Gastroesophageal sphincter (tissue), 4 donors: Measurements from ENCODE around the gene SMAD3. TPM values are rescaled to one million over a fixed set of nuclear protein-coding genes. Genes with fewer than 3 reads are reported as not detected.

Source experiments
- ATAC-seq: fragments of 150-250 bp; one replicate; pipeline ENCODE4 v1.9.1; 2016; ENCODE audit warnings: mild to moderate bottlenecking, moderate library complexity
- H3K27ac ChIP-seq, 4 donors: fragments of 200-600 bp; sonication (generic) in 3 of 4; 1 replicate in 3 of 4; 2 replicates in 1 of 4; pipeline ENCODE4 v1.5.1; 2016 to 2019
- H3K27me3 ChIP-seq: fragments of 200-600 bp; sonication (generic); one replicate; pipeline ENCODE4 v1.5.1; 2019
- H3K36me3 ChIP-seq, 2 donors: fragments of 200-600 bp; sonication (generic); one replicate each; pipeline ENCODE4 v1.5.1; 2019; ENCODE audit warnings: control low read depth in 1 of 2
- H3K4me1 ChIP-seq, 3 donors: fragments of 200-600 bp; sonication (generic); 1 replicate in 2 of 3; 2 replicates in 1 of 3; pipeline ENCODE4 v1.5.1; 2016 to 2019; ENCODE audit warnings: control low read depth in 2 of 3
- H3K4me3 ChIP-seq, 2 donors: fragments of 200-600 bp; sonication (generic); one replicate each; pipeline ENCODE4 v1.5.1; 2019; ENCODE audit warnings: mild to moderate bottlenecking in 1 of 2, moderate library complexity in 1 of 2
- H3K9me3 ChIP-seq, 3 donors: fragments of 200-600 bp; sonication (generic); one replicate each; pipeline ENCODE4 v1.5.1; 2017 to 2019; ENCODE audit warnings: control low read depth in 2 of 3
- EP300 ChIP-seq: sonication (generic); formaldehyde crosslinking; IDR thresholded peaks from one replicate; pipeline ENCODE4 v1.6.1; 2017; ENCODE audit warnings: antibody characterized with exemption, mild to moderate bottlenecking
- POLR2A ChIP-seq, 2 donors: fragments of 450-650 bp; IDR thresholded peaks; one replicate each; pipeline ENCODE4 v1.6.1; 2017; ENCODE audit warnings: antibody characterized with exemption in 2 of 2, mild to moderate bottlenecking in 2 of 2, moderate library complexity in 1 of 2
- POLR2AphosphoS5 ChIP-seq: sonication (generic); formaldehyde crosslinking; IDR thresholded peaks from one replicate; pipeline ENCODE4 v1.6.1; 2017; ENCODE audit warnings: antibody characterized with exemption
- WGBS, 2 donors: methylation state at CpG; one replicate each; pipeline ENCODE4 v1.1.5; 2018; ENCODE audit warnings: low coverage in 1 of 2; 5-methylcytosine and 5-hydroxymethylcytosine counted together
- total RNA-seq, 4 donors: library from RNA; depleted of rRNA; stranded (reverse); fragments of >200 nt; gene quantifications; one replicate each; pipeline ENCODE4 v1.1.0, GENCODE V29; 2016
- TF ChIP-seq, protein P1 (sequence below), 4 experiments: fragments of 200-600 bp in 2 of 4; fragments of 450-650 bp in 2 of 4; sonication (generic) in 1 of 4; IDR thresholded peaks; one replicate each; pipeline ENCODE4 v1.5.1; 2017 to 2019; ENCODE audit warnings: antibody characterized with exemption in 4 of 4, mild to moderate bottlenecking in 2 of 4, moderate library complexity in 2 of 4

The SMAD3 gene
- total RNA-seq, 4 donors from 2014 or later: 19.8 to 30.6 (median 25.9) TPM

DNA sequence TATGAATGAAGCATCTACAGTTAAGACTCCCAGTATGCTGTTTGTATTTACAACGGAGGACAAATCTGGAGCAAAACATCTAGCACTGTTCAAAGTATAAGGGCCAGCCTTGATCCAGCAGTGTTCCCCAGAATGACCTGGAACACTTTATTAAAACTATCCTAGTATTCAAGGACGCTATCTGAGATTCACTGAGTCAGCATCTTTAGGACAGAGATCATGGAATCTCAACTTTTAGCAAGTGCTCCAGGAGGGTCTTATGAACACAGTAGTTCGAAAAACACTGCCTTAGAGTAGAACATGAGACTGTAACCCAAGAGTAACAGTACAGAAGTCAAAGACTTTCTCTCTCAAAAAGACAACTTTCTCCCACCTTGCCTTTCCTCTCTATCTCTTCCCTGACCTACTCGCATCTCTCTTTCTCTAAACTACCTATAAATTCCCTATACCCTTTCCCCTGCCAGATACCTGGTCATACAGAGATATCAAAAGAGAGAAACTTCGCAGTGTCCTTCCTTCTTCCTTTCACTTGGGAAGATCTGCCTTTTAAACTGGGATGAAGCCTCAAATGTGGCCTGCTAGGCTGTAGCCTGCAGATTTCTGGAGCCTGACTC lies 145.3 kb downstream of the SMAD3 start:
- Histone ChIP-seq H3K27me3 (no peaks in the 10 kb centered on the region), H3K9me3 (no peaks in the 10 kb centered on the region), H3K27ac (no peak overlapping the region), H3K4me1 (peaks cover 0 to 12% (median 0%) of the 10 kb centered on the region in 3 donors), H3K36me3 (peaks cover 2 to 26% of the 10 kb centered on the region in 2 donors), H3K4me3 (no peak overlapping the region)
- WGBS, 2 donors: 93 to 96% methylated on average over 3 to 5 of the region's 5 CpGs
- TF ChIP-seq, protein P1, sequence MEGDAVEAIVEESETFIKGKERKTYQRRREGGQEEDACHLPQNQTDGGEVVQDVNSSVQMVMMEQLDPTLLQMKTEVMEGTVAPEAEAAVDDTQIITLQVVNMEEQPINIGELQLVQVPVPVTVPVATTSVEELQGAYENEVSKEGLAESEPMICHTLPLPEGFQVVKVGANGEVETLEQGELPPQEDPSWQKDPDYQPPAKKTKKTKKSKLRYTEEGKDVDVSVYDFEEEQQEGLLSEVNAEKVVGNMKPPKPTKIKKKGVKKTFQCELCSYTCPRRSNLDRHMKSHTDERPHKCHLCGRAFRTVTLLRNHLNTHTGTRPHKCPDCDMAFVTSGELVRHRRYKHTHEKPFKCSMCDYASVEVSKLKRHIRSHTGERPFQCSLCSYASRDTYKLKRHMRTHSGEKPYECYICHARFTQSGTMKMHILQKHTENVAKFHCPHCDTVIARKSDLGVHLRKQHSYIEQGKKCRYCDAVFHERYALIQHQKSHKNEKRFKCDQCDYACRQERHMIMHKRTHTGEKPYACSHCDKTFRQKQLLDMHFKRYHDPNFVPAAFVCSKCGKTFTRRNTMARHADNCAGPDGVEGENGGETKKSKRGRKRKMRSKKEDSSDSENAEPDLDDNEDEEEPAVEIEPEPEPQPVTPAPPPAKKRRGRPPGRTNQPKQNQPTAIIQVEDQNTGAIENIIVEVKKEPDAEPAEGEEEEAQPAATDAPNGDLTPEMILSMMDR (IDR thresholded peaks at IDR 0.05): no peak
- TF ChIP-seq EP300: no peak
- ATAC-seq: no peak

DNA sequence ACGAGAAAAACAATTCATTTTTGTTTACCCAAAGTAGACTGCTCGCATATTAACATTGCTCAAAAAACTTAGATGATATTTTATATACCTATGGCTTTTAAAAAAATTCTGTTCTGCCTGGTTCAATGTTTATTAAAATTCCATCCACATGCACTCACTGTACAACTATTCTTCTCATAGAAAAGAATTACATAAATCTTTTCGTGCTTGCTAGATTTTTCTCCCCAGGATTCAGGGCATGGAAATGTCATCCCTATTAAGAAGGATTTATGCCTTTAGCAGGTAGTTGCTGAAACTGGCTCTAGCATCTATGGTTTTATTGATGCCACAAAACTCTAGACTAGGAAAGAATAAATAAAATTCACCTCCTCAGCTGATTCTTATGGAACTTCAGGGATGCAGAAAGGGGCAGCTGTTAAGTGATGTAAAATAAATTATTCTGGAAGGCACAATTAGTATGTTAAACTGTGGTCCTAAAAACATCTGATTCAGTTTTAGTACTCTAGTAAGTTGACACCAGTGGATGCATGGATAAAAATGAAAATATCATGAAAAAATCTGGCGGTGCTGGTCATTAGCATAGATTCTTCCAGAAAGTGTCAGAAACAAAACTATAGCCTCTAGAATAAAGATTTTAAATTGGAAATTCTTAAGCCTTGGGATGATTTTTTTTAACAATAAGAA lies 147.4 kb downstream of the SMAD3 start:
- TF ChIP-seq POLR2A (IDR thresholded peaks at IDR 0.05) (no peak), EP300 (no peak), POLR2AphosphoS5 (no peak)
- TF ChIP-seq, protein P1 (IDR thresholded peaks at IDR 0.05): no peak
- ATAC-seq: no peak
- 60 to 82% methylated on average over 4 of the region's 4 CpGs for WGBS, 2 donors

DNA sequence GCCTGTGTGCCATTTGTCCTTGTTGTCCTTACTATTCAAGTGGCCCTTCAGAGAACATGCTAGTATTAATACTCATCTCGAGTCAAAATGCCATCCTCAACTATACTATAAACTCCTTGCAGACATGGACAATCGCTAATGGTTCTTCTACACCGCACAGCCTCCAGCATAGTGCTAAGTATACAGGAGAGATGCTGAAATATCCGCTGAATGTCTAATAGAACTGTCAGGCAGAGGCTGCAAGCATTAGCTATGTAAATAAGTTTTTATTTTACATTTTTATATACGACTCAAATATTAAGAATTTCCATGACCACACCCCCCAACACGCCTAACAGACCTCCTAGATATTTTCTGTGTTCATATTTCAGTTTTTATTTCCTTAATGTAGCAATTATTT lies 149.7 kb downstream of the SMAD3 start:
- H3K36me3 ChIP-seq: no peaks in the 10 kb centered on the region
- no peaks in the 10 kb centered on the region for H3K27me3 ChIP-seq
- WGBS, 2 donors: 88 to 91% methylated on average over 6 of the region's 6 CpGs
- peaks cover 0 to 12% (median 0%) of the 10 kb centered on the region in 3 donors for H3K4me1 ChIP-seq
- ATAC-seq: no peak
- TF ChIP-seq POLR2AphosphoS5 (no peak), EP300 (no peak), POLR2A (IDR thresholded peaks at IDR 0.05) (no peak)
- TF ChIP-seq, protein P1 (IDR thresholded peaks at IDR 0.05): no peak
- H3K4me3 ChIP-seq: no peak overlapping the region
- no peaks in the 10 kb centered on the region for H3K9me3 ChIP-seq
- H3K27ac ChIP-seq: no peak overlapping the region

More for the DNA sequence above, 147.4 kb downstream of the SMAD3 start:
- Histone ChIP-seq H3K27ac (no peak overlapping the region), H3K36me3 (peaks cover 2 to 13% of the 10 kb centered on the region in 2 donors), H3K9me3 (no peaks in the 10 kb centered on the region), H3K4me3 (no peak overlapping the region), H3K27me3 (no peaks in the 10 kb centered on the region), H3K4me1 (peaks cover 0 to 12% (median 0%) of the 10 kb centered on the region in 3 donors)

DNA sequence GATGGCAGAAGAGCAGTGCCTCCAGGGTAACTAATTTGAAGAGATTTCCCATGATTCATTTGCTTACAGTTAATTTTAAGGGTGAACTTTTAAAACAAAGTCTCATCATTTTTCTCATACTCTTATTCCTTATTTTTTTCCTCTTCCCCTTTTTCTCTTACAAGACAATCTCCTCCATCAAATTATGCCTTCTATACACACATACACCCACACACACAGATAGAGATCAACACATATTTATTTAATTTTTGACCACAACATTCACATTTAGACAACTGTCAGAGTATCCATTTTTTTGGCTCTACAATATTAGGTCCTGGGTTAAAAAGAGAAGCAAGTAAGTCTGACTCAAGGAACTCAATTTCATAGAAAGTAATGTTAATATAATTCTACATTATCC lies 151.5 kb downstream of the SMAD3 start:
- Histone ChIP-seq H3K27ac (no peak overlapping the region), H3K27me3 (no peaks in the 10 kb centered on the region), H3K4me1 (peaks cover 0 to 12% (median 0%) of the 10 kb centered on the region in 3 donors), H3K36me3 (no peaks in the 10 kb centered on the region), H3K4me3 (no peak overlapping the region), H3K9me3 (no peaks in the 10 kb centered on the region)
- ATAC-seq: no peak
- TF ChIP-seq POLR2A (IDR thresholded peaks at IDR 0.05) (no peak), EP300 (no peak), POLR2AphosphoS5 (no peak)
- TF ChIP-seq, protein P1 (IDR thresholded peaks at IDR 0.05): no peak

GRCh38 chr15:67218428-67218827 lies 153.0 kb downstream of the SMAD3 start:
- no peak for TF ChIP-seq EP300
- TF ChIP-seq, protein P1 (IDR thresholded peaks at IDR 0.05): no peak
- no peak for TF ChIP-seq POLR2AphosphoS5
- no peak for TF ChIP-seq POLR2A (IDR thresholded peaks at IDR 0.05)
- no peak overlapping the region for H3K4me3 ChIP-seq
- no peak for ATAC-seq
- no peaks in the 10 kb centered on the region for H3K36me3 ChIP-seq
- no peaks in the 10 kb centered on the region for H3K27me3 ChIP-seq
- H3K4me1 ChIP-seq: peaks cover 0 to under 1% (median 0%) of the 10 kb centered on the region in 3 donors
- H3K9me3 ChIP-seq: no peaks in the 10 kb centered on the region
- no peak overlapping the region for H3K27ac ChIP-seq
